HEK293 (cell line): ENCODE measurements around the gene LRP1-AS.

ENCODE experiments used
- CTCF ChIA-PET: fragments of 350-600 bp; formaldehyde crosslinking; extraction: SDS; loops from one replicate; lab custom pipeline; 2021; ENCODE audit warnings: antibody characterized with exemption; lab: Yijun Ruan, JAX
- POLR2A ChIA-PET: fragments of 300-600 bp; formaldehyde crosslinking; extraction: SDS; loops from one replicate; lab custom pipeline; 2020; ENCODE audit warnings: antibody characterized with exemption, inconsistent platforms; lab: Yijun Ruan, JAX
- H3K27ac ChIP-seq: fragments of 200-500 bp; sonication (Bioruptor generic); 2 replicates; pipeline ENCODE4 v1.5.1; 2014; ENCODE audit warnings: low read depth, low read length, control low read depth, inconsistent platforms; ENCODE audit errors: extremely low read depth
- H3K36me3 ChIP-seq, 2 experiments: fragments of 200-500 bp in 1 of 2; sonication (Bioruptor generic) in 1 of 2; 1 replicate in 1 of 2; 2 replicates in 1 of 2; pipeline ENCODE4 v1.5.1; 2014 to 2017; ENCODE audit warnings: inconsistent platforms in 2 of 2, low read length in 2 of 2; ENCODE audit not compliant: control insufficient read depth in 2 of 2, insufficient read depth in 1 of 2
- H3K4me1 ChIP-seq: fragments of 200-500 bp; sonication (Bioruptor generic); 2 replicates; pipeline ENCODE4 v1.5.1; 2014; ENCODE audit warnings: mild to moderate bottlenecking, low read length, inconsistent platforms; ENCODE audit not compliant: control insufficient read depth, insufficient read depth
- H3K4me3 ChIP-seq: 2 replicates; pipeline ENCODE4 v1.5.1; 2011; ENCODE audit warnings: low read depth, mild to moderate bottlenecking, control low read depth, low read length, moderate library complexity
- H3K9me3 ChIP-seq: fragments of 200-500 bp; sonication (Bioruptor generic); 2 replicates; pipeline ENCODE4 v1.5.1; 2014; ENCODE audit warnings: low read depth, low read length, inconsistent platforms; ENCODE audit not compliant: control insufficient read depth, insufficient read depth
- BCL11B ChIP-seq: fragments of 450-650 bp; formaldehyde crosslinking; IDR thresholded peaks from 2 replicates; pipeline ENCODE4 v1.5.1; 2016; ENCODE audit warnings: low read depth, missing biosample characterization, missing genetic modification characterization
- EGR2 ChIP-seq: fragments of 450-650 bp; formaldehyde crosslinking; IDR thresholded peaks from 2 replicates; pipeline ENCODE4 v1.5.1; 2016; ENCODE audit warnings: low read depth, missing biosample characterization, missing genetic modification characterization
- GLI4 ChIP-seq: fragments of 450-650 bp; formaldehyde crosslinking; IDR thresholded peaks from 2 replicates; pipeline ENCODE4 v1.5.1; 2016; ENCODE audit warnings: missing biosample characterization, missing genetic modification characterization
- KLF8 ChIP-seq: fragments of 450-650 bp; formaldehyde crosslinking; IDR thresholded peaks from 2 replicates; pipeline ENCODE4 v1.5.1; 2016; ENCODE audit warnings: missing biosample characterization, missing genetic modification characterization
- OVOL3 ChIP-seq: fragments of 450-650 bp; formaldehyde crosslinking; IDR thresholded peaks from 2 replicates; pipeline ENCODE4 v1.5.1; 2016; ENCODE audit warnings: missing biosample characterization, missing genetic modification characterization
- SP3 ChIP-seq: fragments of 450-650 bp; formaldehyde crosslinking; IDR thresholded peaks from 2 replicates; pipeline ENCODE4 v1.5.1; 2016; ENCODE audit warnings: missing biosample characterization, missing genetic modification characterization
- ZBTB49 ChIP-seq: fragments of 450-650 bp; formaldehyde crosslinking; IDR thresholded peaks from 2 replicates; pipeline ENCODE4 v1.5.1; 2016; ENCODE audit warnings: missing biosample characterization, missing genetic modification characterization, low read depth
- ZFHX2 ChIP-seq: fragments of 450-650 bp; formaldehyde crosslinking; conservative IDR thresholded peaks from 2 replicates; pipeline ENCODE4 v1.5.1; 2016; ENCODE audit warnings: missing biosample characterization, missing genetic modification characterization
- ZNF239 ChIP-seq: fragments of 450-650 bp; formaldehyde crosslinking; IDR thresholded peaks from 2 replicates; pipeline ENCODE4 v1.5.1; 2016; ENCODE audit warnings: missing biosample characterization, missing genetic modification characterization
- ZNF266 ChIP-seq: fragments of 450-650 bp; formaldehyde crosslinking; IDR thresholded peaks from 2 replicates; pipeline ENCODE4 v1.5.1; 2016; ENCODE audit warnings: missing biosample characterization, missing genetic modification characterization, low read depth
- ZNF280C ChIP-seq: fragments of 450-650 bp; formaldehyde crosslinking; IDR thresholded peaks from 2 replicates; pipeline ENCODE4 v1.5.1; 2016; ENCODE audit warnings: missing biosample characterization, missing genetic modification characterization
- ZNF311 ChIP-seq: fragments of 450-650 bp; formaldehyde crosslinking; IDR thresholded peaks from 2 replicates; pipeline ENCODE4 v1.5.1; 2017; ENCODE audit warnings: missing biosample characterization, missing genetic modification characterization, borderline replicate concordance
- ZNF350 ChIP-seq: fragments of 450-650 bp; formaldehyde crosslinking; IDR thresholded peaks from 2 replicates; pipeline ENCODE4 v1.5.0; 2017; ENCODE audit warnings: missing biosample characterization, mild to moderate bottlenecking, missing genetic modification characterization
- ZNF366 ChIP-seq: fragments of 450-650 bp; formaldehyde crosslinking; conservative IDR thresholded peaks from 2 replicates; pipeline ENCODE4 v1.5.1; 2016; ENCODE audit warnings: missing biosample characterization, missing genetic modification characterization
- ZNF398 ChIP-seq: fragments of 450-650 bp; formaldehyde crosslinking; IDR thresholded peaks from 2 replicates; pipeline ENCODE4 v1.5.1; 2017; ENCODE audit warnings: missing biosample characterization, missing genetic modification characterization
- ZNF416 ChIP-seq: fragments of 450-650 bp; formaldehyde crosslinking; IDR thresholded peaks from 2 replicates; pipeline ENCODE4 v1.5.1; 2016; ENCODE audit warnings: missing biosample characterization, missing genetic modification characterization
- ZNF433 ChIP-seq: fragments of 450-650 bp; formaldehyde crosslinking; IDR thresholded peaks from 2 replicates; pipeline ENCODE4 v1.5.1; 2016; ENCODE audit warnings: missing biosample characterization, missing genetic modification characterization, low read depth
- ZNF449 ChIP-seq: fragments of 450-650 bp; formaldehyde crosslinking; IDR thresholded peaks from 2 replicates; pipeline ENCODE4 v1.5.1; 2017; ENCODE audit warnings: missing biosample characterization, mild to moderate bottlenecking, missing genetic modification characterization, moderate library complexity
- ZNF473 ChIP-seq: fragments of 450-650 bp; formaldehyde crosslinking; IDR thresholded peaks from 2 replicates; pipeline ENCODE4 v1.5.1; 2017; ENCODE audit warnings: missing biosample characterization, missing genetic modification characterization
- ZNF558 ChIP-seq: fragments of 450-650 bp; formaldehyde crosslinking; IDR thresholded peaks from 2 replicates; pipeline ENCODE4 v1.5.1; 2016; ENCODE audit warnings: missing biosample characterization, missing genetic modification characterization
- ZNF621 ChIP-seq: fragments of 450-650 bp; formaldehyde crosslinking; IDR thresholded peaks from 2 replicates; pipeline ENCODE4 v1.5.1; 2017; ENCODE audit warnings: missing biosample characterization, missing genetic modification characterization
- ZNF624 ChIP-seq: fragments of 450-650 bp; formaldehyde crosslinking; IDR thresholded peaks from 2 replicates; pipeline ENCODE4 v1.5.1; 2017; ENCODE audit warnings: missing biosample characterization, missing genetic modification characterization
- ZNF654 ChIP-seq: fragments of 450-650 bp; formaldehyde crosslinking; IDR thresholded peaks from 2 replicates; pipeline ENCODE4 v1.5.1; 2016; ENCODE audit warnings: low read depth, missing biosample characterization, missing genetic modification characterization
- ZNF660 ChIP-seq: fragments of 450-650 bp; IDR thresholded peaks from 2 replicates; pipeline ENCODE4 v1.5.1; 2018; ENCODE audit warnings: missing biosample characterization, mild to moderate bottlenecking, missing genetic modification characterization

The LRP1-AS gene

GRCh38 chr12:57112492-57113294, 34.7 kb downstream of the LRP1-AS start:
- Histone ChIP-seq H3K36me3 (no peaks in the 10 kb centered on the region), H3K4me1 (0 out of 2 replicates have a peak, but pooled peaks cover 3% of the 10 kb centered on the region), H3K9me3 (no peaks in the 10 kb centered on the region), H3K4me3 (no peak overlapping the region), H3K27ac (no peak overlapping the region)
- peak; percentile 59 for TF ChIP-seq SP3
- no peak for TF ChIP-seq KLF8 (tag by site-specific recombination)
- POLR2A ChIA-PET: interaction anchor here (0.6 to 2.5 kb wide), 23 partner anchors 12 to 593 kb away, joined by 3 to 47 read pairs (median 5); partner anchors contain the start of genes LRP1, NAB2, NEMP1 and SHMT2
- CTCF ChIA-PET: interaction anchor here (0.6 to 6.4 kb wide), 58 partner anchors 8 to 993 kb away, joined by 3 to 135 read pairs (median 6); partner anchors contain the start of genes HSD17B6, LRP1, MYO1A and NACA

- ChIA-PET POLR2A (interaction anchor here (0.5 to 2.5 kb wide), 19 partner anchors 8 to 466 kb away, joined by 3 to 47 read pairs (median 6); partner anchors contain the start of genes LRP1, NAB2 and NEMP1), CTCF (interaction anchor here (0.6 to 6.4 kb wide), 54 partner anchors 10 to 597 kb away, joined by 3 to 135 read pairs (median 6); partner anchors contain the start of genes LRP1, MYO1A, NAB2 and NACA)
- H3K36me3 ChIP-seq: peaks cover 0 to 8% of the 10 kb centered on the region in 2 experiments; a peak in 1 of 3 replicates
- 0 out of 2 replicates have a peak, but pooled peaks cover 3% of the 10 kb centered on the region for H3K4me1 ChIP-seq
- H3K4me3 ChIP-seq: peak within 1 kb of the TSS; percentile 40
- H3K9me3 ChIP-seq: no peaks in the 10 kb centered on the region
- peak within 1 kb of the TSS; percentile 67 for H3K27ac ChIP-seq
- TF ChIP-seq ZBTB49 (tag by site-specific recombination) (no peak), BCL11B (peak; percentile 33; the same call in 1 of the 2 replicates), ZNF621 (tag by site-specific recombination) (no peak), OVOL3 (tag by site-specific recombination) (no peak), ZNF398 (tag by site-specific recombination) (peak; percentile 57; the same call in 1 of the 2 replicates), ZFHX2 (peak; percentile 50; the same call in 1 of the 2 replicates), EGR2 (tag by site-specific recombination) (peak; percentile 33; the same call in 1 of the 2 replicates), ZNF660 (tag by site-specific recombination) (no peak), ZNF558 (tag by site-specific recombination) (no peak), ZNF239 (tag by site-specific recombination) (0 out of 2 replicates have a peak, but pooled peaks have one; percentile 16), ZNF449 (tag by site-specific recombination) (no peak), ZNF433 (tag by site-specific recombination) (no peak), ZNF654 (tag by site-specific recombination) (no peak), ZNF473 (tag by site-specific recombination) (no peak), ZNF624 (tag by site-specific recombination) (no peak), ZNF350 (tag by site-specific recombination) (no peak), GLI4 (peak; percentile 70; the same call in 1 of the 2 replicates), ZNF266 (tag by site-specific recombination) (0 out of 2 replicates have a peak, but pooled peaks have one; percentile 42), ZNF366 (peak; percentile 48), ZNF280C (no peak), ZNF311 (tag by site-specific recombination) (no peak), ZNF416 (no peak)
Measured at GRCh38 chr12:57111031-57111734, 36.2 kb downstream of the LRP1-AS start, which contains the start of gene STAT6. Gene STAT6 (minus strand): TSS chr12:57111362. CDS start chr12:57108278, 3,084 bp downstream.
